Daoy (cell line): ENCODE results near the gene SRGAP2. TPM values are rescaled to one million over a fixed set of nuclear protein-coding genes. Genes with fewer than 3 reads are reported as not detected.
"Not testable (repeated sequence)": the region's sequence is repeated elsewhere in the genome, so short reads cannot be mapped to it uniquely, and the experiment has no call there.

Experiments used
- DNase-seq: peaks from one replicate; pipeline ENCODE4 v3.0.0-alpha.2; 2015; ENCODE audit warnings: low read depth
- total RNA-seq: library from RNA; depleted of rRNA; stranded (reverse); fragments of >200 nt; shearing (Covaris generic); gene quantifications from 2 replicates; pipeline ENCODE4 v1.2.3, GENCODE V29; 2014; rRNA removed

The SRGAP2 gene
- 16.7 and 17.8 TPM in 2 replicates for total RNA-seq

- peak; percentile 68 for DNase-seq
Observed at GRCh38 chr1:206203364-206204158, at the start of gene SRGAP2. Gene SRGAP2 (plus strand): TSS chr1:206203541. CDS start chr1:206205971, 2,430 bp downstream.

GRCh38 chr1:206167350-206168029, 35.9 kb upstream of the SRGAP2 start:
- not testable (repeated sequence) for DNase-seq

GRCh38 chr1:206169794-206170193, 33.5 kb upstream of the SRGAP2 start:
- not testable (repeated sequence) for DNase-seq

GRCh38 chr1:206173110-206173719, 30.1 kb upstream of the SRGAP2 start:
- not testable (repeated sequence) for DNase-seq

GRCh38 chr1:206174182-206174868, 29.0 kb upstream of the SRGAP2 start:
- DNase-seq, result peak; percentile 9

- peak; percentile 32 for DNase-seq
Observed at GRCh38 chr1:206175459-206176113, 27.8 kb upstream of the SRGAP2 start.

GRCh38 chr1:206176114-206176502, 27.2 kb upstream of the SRGAP2 start:
- not testable (repeated sequence) for DNase-seq

GRCh38 chr1:206178061-206178989, 25.0 kb upstream of the SRGAP2 start:
- DNase-seq, result peak; percentile 20

GRCh38 chr1:206179666-206180065, 23.7 kb upstream of the SRGAP2 start:
- not testable (repeated sequence) for DNase-seq

GRCh38 chr1:206182368-206183317, 20.7 kb upstream of the SRGAP2 start:
- DNase-seq, result not testable (repeated sequence)

- not testable (repeated sequence) for DNase-seq
Observed at GRCh38 chr1:206183788-206184187, 19.6 kb upstream of the SRGAP2 start.

GRCh38 chr1:206185778-206186177, 17.6 kb upstream of the SRGAP2 start:
- not testable (repeated sequence) for DNase-seq

- DNase-seq, result not testable (repeated sequence)
Observed at GRCh38 chr1:206186826-206187225, 16.5 kb upstream of the SRGAP2 start.

- not testable (repeated sequence) for DNase-seq
Observed at GRCh38 chr1:206195182-206195581, 8.2 kb upstream of the SRGAP2 start.

GRCh38 chr1:206196748-206197424, 6.5 kb upstream of the SRGAP2 start:
- not testable (repeated sequence) for DNase-seq

- DNase-seq, result peak; percentile 99
Observed at GRCh38 chr1:206202789-206203363, 465 bp upstream of the SRGAP2 start, which contains the start of gene FAM72A. Gene FAM72A (minus strand): TSS chr1:206202839. CDS start chr1:206202025, 814 bp downstream.

- not testable (repeated sequence) for DNase-seq
Observed at GRCh38 chr1:206204159-206204511, 794 bp downstream of the SRGAP2 start.

GRCh38 chr1:206204871-206205270, 1.5 kb downstream of the SRGAP2 start:
- peak; percentile 15 for DNase-seq
